NCI-H524 (cell line): Measurements from ENCODE around the gene ABI3.
"Not testable (repeated sequence)": the region's sequence is repeated elsewhere in the genome, so short reads cannot be mapped to it uniquely, and the experiment has no call there.

Experiments used
- DNase-seq, 2 experiments: peaks; one replicate each; lab custom pipeline; 2025; lab: John Stamatoyannopoulos, UW

ABI3 gene, protein sequence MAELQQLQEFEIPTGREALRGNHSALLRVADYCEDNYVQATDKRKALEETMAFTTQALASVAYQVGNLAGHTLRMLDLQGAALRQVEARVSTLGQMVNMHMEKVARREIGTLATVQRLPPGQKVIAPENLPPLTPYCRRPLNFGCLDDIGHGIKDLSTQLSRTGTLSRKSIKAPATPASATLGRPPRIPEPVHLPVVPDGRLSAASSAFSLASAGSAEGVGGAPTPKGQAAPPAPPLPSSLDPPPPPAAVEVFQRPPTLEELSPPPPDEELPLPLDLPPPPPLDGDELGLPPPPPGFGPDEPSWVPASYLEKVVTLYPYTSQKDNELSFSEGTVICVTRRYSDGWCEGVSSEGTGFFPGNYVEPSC

DNA sequence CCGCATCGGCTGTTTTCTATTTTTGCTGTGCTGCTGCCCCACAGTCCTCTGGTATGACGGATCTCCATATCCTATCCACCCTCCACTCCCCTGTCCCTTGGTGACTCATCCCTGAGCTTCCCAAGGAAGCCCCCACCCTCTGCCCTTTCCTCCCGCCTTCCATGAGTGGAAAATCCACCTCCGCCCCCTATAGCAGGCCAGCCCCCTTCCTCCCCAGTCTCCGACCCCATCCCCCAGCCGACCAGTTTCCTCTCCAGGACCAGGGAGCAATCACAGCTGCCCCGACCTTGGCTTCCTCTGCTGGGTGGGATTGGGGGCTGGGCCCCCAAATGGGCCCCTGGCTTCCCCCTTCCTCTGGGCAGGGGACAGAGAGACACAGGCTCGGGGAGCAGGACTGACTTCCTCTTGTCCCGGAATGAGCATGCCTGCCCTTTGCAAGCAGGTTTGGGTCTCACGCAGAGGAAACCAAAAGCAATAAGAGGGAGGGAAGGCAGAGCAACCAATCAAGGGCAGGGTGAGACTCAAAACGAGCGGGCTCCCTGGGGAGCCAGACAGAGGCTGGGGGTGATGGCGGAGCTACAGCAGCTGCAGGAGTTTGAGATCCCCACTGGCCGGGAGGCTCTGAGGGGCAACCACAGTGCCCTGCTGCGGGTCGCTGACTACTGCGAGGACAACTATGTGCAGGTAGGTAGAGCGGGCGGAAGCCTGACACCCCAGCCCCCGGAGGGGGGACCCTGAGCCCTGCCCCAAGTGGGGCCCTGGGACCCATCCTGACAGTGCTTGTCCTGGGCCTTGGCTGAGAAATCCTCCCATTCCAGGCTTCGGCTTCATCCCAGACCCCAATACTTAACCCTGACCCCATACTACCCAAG, at the start of gene ABI3, which contains the start of gene GNGT2:
Gene ABI3 (plus strand): TSS at position 550 of the 872 bp plus-strand sequence. CDS start 18 bp downstream, at position 568.
Gene GNGT2 (minus strand): TSS at position 417 of the 872 bp plus-strand sequence. CDS start 3,152 bp downstream, outside the sequence.
- DNase-seq = no peak

DNA sequence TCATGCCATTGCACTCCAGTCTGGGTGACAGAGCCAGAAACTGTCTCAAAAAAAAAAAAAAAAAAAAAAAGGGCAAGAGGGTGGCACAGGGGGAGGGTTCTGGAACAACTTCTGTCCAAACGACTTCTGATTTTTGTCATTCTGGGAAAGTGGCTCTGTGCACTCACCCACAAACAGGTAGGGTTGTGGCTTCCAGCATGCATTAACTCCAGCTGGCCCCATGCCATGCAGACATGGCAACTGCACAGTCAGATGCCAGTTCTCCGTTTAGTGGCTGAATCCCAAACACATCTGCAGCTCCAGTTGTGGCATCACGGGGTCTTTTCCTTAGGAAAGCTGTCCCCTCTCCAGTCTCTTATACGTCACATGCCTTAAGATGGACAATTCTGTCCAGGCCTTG, 47.6 kb upstream of the ABI3 start:
- no peak for DNase-seq

DNA sequence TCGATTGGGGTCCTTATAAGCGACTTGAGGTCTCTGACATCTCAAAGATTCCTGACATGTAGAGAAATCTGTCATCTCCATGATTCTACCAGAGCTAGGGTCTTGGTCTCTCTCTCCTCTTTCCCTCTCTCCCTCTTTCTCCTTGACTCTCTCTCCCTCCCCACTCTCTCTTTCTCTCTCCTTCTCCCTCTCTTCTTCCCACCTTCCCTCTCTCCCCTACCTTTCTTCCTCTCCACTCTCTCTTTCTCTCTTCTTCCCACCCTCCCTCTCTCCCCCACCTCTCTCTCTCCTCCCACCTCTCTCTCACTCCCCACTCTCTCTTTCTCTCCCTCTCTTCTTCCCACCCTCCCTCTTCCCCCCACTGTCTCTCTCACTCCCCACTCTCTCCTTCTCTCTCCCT, 45.4 kb upstream of the ABI3 start:
- DNase-seq = no peak

DNA sequence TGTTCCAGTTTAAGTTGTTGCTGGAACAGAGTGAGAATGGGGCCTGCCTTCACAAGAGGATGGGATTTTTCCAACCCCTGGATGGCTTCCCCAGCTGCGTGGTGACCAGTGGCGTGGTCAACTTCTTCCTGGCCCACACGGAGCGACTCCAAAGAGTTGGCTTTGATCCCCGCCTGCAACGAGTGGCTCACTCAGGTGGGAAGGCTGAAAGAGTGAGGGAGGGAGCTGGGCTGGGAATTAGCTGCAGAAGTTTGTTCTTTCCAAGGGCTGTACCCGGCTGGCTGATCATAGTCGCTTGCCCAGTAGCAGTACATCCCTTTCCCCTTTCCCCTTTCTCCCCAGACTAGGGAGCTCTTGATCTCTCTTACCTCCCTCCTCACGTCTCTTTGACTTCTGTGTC, 41.8 kb upstream of the ABI3 start:
- no peak for DNase-seq

DNA sequence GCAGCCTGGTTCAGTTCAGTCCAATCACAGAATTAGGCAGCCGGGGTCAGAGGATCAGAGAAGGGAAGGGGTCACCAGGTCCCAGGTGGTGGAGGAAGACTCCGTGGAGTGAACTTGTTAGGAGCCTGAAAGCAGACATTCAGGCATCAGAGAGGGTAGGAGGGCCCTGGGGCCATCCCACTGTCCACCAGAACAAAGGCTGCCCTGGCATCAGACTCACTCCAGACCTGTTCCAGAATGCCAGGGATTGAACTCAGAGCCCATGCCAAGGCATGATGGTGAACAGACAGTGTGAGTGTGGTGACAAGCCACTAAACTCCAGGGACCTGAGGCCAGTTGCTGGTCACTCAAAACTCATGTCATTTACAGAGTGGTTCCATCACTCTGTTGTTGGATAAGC, 40.3 kb upstream of the ABI3 start:
- no peak for DNase-seq

DNA sequence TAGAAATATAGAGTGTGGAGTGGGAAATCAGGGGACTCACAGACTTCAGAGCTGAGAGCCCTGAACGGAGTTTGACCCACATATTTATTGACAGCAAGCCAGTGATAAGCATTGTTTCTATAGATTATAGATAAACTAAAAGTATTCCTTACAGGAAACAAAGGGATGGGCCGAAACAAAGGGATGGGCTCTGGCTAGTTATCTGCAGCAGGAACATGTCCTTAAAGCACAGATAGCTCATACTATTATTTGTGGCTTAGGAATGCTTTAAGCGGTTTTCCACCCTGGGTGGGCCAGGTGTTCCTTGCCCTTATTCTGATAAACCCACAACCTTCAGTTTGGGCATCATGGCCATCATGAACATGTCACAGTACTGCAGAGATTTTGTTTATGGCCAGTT, 39.8 kb upstream of the ABI3 start:
- DNase-seq = not testable (repeated sequence)

DNA sequence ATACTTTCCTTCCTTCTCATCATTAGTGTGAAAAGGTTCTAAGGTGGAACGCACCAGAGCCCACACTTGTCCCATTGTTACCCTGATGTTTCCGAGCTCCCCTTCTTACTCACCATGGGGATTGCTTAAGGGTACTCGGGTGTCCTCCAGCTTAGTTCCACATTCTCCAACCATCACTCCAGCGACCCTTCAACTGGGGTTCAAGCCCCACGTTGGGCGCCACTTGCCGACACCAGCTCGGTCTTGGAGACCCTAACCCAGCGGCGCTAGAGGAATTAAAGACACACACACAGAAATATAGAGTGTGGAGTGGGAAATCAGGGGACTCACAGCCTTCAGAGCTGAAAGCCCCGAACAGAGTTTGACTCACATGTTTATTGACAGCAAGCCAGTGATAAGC, 34.5 kb upstream of the ABI3 start:
- not testable (repeated sequence) for DNase-seq

DNA sequence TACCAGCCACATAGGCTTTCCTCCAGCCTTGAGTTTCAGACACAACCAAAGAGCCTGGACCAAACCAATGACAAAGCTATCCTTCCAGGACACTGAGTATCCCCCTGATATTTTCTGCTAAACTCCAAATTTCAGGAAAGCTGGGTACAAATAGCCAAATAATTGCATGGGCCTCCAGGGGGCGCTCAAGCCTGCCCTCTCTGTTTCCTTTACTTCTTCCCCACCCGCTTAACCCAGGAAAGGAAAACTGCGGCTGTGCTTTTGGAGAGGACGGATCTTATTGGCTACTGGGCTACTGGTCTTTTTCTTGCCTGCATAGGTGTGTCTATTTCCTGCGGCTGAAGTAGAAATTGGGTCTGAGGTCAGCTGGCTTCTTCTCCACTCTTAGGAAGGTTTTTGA, 30.2 kb upstream of the ABI3 start:
- peak; percentile 37 to 68 for DNase-seq

DNA sequence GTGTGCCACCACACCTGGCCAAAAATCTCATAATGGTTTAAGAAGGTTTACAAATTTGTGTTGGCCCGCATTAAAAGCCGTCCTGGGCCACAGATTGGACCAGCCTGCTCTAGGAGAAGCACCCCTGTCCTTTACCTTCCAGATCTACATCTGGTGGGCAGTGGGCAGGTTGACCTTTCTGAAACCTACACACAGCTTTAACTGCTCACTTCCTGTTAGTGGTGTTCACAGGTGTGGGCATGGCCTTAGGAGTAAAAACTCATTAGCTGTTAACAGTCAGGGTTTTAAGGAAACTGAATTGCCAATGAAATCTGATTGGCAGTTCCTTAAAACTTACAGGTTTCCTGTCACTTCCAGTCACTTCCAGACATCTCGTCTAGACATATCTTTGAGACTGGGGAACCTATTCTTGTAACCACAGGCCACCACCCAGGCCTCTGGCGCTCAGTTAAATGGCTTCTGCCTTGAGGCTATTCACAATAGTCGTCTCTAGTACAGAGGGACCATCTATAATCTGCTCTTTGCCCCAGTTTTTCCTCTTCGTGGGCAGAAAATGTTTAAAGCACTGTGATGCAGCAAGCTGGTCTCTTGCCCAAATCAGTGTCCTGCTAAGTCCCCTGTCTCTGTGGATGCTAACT, 29.4 kb upstream of the ABI3 start:
- DNase-seq = no peak

DNA sequence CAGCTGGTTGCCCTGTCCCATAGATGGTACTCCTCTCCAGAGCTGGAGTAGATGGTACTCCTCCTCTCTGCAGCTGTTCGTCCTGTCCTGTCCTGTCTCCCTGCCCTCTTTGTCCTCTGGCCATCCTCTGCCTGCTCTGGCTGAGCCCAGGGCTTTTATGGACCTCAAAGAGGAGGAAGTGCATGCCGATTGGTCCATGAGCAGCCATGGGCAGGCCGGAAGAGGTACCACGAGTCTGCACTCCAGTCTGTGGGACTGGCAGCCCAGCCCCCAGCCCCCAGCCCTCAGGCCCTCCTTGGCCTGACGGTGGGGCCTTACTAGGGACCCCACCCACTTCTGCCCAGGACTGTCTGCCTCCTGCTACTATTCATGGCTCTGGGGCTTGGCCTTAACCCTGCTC, 27.2 kb upstream of the ABI3 start:
- no peak for DNase-seq

DNA sequence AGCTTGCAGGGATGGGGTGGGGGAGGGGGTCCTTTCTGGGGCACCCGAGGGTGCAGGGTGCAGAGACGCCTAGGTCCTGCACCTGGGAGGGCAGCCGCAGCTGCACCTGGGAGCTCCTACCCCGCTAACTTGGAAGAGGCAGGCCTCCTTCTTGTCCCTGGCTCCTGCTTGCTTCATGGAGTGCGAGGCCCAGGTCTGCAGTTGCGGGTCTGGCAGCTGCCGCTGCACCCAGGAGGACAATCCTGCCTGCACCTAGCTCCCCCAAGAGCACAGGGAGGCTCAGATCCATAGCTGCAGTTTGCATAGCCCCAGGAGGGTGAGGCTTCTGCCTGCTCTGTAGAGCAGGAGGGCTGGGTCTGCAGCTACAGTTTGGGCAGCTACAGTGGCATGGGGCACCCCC, 26.7 kb upstream of the ABI3 start:
- no peak for DNase-seq

DNA sequence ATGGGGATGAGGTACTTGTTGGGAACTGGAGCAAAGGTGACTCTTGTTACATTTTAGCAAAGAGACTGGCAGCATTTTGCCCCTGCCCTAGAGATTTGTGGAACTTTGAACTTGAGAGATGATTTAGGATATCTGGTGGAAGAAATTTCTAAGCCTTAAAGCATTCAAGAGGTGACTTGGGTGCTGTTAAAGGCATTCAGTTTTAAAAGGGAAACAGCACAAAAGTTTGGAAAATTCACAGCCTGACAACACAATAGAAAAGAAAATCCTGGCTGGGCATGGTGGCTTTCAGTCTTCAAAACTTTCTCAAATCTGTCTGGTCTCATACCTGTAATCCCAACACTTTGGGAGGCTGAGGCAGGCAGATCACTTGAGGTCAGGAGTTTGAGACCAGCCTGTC, 26.0 kb upstream of the ABI3 start:
- DNase-seq = not testable (repeated sequence)

DNA sequence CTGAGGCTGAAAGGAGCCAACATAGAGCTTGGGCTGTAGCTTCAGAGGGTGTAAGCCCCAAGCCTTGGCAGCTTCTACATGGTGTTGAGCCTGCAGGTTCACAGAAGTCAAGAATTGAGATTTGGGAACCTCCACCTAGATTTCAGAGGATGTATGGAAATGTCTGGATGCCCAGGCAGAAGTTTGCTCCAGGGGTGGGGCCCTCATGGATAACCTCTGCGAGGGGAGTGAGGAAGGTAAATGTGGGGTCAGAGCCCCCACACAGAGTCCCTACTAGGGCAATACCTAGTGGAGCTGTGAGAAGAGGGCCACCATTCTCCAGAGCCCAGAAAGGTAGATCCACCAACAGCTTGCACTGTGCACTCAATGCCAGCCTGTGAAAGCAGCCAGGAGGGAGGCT, 25.1 kb upstream of the ABI3 start:
- DNase-seq = not testable (repeated sequence)

DNA sequence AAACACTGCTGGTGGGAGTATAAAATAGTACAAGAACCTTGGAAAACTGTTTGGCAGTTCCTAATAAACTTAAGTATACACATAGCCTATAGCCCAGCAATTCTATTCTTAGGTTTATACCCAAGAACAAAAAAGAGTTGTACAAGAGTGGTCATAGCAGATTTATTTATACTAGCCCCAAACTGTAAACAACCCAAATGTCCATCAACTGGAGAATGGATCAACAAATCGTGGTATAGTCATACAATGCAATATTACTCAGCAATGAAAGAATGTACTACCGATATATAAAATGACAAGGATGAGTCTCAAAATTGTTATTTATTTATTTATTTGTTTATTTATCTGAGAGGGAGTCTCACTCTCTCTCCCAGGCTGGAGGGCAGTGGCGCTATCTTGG, 23.2 kb upstream of the ABI3 start:
- DNase-seq = no peak

DNA sequence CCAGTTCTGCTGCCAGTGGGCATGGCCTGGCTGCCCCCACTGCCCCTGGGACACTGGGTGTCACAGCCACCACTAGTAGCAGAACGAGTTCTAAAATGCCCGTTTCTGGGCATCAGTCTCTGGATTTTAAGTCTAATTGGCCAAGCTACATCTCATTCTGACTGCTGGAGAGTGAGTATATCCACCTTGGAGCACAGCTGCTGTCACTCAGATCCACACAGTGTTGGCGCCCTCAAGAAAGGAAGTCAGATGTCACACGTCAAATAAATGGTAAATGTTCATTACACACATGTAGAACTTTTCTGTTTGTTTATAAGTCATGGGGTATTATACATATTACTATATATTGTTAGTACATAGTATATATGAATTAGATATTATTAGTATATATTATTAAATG, 19.6 kb upstream of the ABI3 start:
- DNase-seq = peak in 1 of 2 experiments; percentile 15

DNA sequence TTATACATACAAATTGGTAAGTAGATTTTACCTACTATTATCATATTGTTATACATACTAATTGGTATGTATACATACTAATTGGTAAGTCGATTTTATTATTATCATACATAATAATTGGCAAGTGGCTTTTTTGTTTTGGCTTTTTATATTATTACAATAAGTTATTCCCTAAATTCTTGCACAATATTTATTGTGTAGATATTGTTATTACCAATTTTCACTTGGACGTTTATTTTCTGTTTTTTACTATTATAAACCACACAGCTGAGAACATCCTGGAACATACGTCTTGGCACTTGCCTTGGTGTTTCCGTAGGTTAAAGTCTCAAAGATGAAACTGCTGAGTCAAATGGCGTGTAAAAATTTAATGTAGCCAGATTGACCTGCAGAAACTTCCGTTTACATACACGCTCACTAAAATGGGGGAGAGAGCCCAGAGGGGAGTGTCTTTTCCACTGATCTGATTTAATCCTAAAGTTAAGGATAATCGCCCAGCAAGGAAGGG, 19.0 kb upstream of the ABI3 start:
- no peak for DNase-seq

DNA sequence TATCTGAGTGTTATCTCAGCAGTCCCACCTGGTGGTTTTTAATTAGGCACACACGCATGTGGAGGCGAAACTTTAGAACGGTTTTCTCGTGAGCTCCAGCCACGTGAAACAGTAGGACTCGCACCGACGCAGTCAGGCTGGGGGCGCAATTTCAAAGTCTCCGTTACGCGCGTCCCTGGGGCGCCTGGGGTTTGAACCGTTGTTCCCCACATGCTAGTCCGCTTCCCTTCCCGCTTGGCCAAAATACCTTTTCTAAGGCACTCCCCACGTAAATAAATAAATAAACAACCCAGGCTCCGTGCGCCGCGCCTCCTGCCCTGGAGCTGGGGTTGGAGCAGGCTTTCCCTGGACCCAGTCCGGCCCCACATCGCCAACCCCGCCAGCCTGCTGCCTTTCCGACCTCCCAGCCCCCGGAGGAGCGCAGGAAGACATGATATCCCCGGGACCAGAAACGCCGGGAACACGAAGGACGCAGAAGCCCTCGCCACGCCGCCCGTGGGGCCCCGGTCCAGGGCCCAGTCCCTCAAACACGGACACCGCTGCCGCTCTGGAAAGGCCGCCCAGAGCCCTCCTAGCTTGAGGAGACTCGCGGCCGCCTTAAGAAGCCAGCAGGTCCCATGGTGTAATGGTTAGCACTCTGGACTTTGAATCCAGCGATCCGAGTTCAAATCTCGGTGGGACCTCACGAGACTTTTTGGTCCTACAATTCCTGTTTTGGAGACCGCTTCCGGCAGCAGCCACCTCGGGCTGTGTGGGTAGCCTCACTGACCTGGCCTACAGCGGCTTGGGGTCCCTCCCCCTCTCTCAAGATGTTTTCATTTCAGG, 18.4 kb upstream of the ABI3 start:
- peak; percentile 99 for DNase-seq

DNA sequence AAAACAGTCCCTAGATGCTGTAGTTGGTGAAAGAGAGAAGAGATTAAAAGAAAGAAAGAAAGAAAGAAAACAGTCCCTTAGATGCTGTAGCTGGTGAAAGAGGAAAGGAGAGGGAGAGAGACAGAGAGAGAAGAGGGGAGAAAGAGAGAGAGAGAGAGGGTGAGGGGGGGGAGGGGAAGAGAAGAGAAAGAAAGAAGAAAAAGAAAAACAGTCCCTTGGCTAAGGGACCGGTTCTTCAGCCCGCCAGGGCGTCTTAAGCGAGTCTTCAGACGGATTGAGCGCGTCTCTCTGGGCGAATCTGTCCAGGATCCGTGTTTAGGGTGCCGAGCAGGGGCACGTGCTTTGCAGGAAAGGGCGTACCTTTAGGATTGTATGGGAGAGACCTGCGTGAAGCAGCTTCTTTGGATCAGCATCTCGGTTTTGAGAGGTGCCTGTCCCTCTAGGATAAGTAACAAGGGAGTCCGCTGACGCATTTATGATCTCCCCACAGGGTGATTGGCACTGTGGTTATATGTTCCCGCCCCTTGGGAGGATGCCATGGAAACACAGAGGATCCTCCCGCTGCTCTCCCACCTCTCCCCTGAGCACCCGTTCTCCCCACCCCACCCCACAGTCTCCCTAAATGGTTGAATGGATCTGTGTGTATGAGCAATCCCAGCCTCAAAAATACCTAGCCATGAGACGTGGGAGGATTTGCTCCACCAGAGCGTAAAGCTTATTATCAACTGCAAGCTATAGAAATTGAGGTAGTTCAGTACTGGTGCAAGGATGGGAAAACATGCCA, 16.8 kb upstream of the ABI3 start:
- peak; percentile 74 to 82 for DNase-seq

DNA sequence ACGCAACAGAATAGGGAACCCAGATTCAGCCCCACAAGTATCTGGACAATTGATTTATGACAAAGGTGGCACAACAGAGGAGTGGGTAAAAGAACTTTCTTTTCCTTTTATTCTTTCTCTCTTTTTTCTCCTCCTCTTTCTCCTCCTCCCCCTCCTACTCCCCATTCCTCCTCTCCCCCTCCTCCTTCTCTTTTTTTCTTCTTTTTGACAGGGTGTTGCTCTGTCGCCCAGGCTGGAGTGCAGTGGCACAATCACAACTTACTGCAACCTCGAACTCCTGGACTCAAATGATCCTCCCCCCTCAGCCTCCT, 16.3 kb upstream of the ABI3 start:
- no peak for DNase-seq

DNA sequence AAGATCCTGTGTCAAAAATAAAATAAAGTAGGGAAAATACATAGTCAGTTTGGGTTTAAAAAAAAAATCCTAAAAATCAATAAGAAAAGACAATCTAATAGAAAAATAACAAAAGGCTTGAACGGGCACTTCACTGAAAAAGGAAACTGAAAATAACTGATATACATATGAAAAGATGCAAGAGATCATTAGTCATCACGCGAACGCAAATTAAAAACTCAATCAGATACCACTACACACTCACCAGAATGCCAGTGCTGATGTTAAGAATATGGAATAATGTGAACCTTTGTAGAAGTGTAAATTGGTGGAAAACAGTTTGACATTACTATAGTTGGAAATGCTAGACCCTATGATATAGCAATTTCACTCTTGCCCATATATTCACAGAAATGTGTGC, 14.8 kb upstream of the ABI3 start:
- DNase-seq = no peak

DNA sequence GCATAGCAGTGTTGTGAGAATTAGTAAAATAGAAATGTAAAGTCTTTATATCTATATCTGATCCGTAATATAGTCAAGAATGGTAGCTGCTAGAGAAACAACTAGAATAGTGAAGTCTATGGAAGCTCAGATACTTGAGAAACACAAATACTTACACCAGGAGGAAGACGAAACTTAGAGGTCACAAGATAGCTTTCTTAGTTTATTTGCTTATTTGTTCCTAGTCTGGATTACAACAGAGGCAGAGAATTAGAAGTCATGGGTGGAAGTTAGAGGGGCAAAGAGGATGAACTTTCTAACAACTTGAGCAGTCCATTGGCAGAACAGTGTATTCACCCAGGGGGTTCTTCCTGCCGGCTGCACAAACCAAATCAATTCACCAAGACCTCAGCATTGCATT, 14.0 kb upstream of the ABI3 start:
- DNase-seq = no peak
